Measurements from ENCODE around the gene CPTP. TPM values are rescaled to one million over a fixed set of nuclear protein-coding genes. Genes with fewer than 3 reads are reported as not detected.

CPTP gene
- total and polyA plus RNA-seq, 2 of the 13 experiments (the other 11 are each of a cell fraction or from before 2014, with no cell fraction given) = 5.5 to 9.3 TPM

DNA sequence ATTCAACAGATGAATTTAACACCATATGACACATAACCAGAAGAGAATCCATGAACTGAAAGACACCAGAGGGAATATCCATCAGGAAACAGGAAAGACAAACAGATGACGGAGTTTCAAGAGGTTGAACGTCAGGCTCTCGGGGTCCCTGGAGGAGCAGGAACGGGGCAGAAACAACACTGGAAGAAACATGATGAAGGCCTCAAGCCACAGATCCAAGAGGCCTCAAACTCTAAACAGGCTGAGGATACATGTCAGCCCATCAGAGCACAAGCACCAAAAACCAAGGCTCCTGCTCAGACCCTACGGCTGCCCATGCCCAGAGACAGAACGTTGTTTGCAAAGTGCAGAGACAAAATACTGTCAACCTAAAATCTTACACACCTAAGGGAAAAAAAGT, 7.2 kb upstream of the CPTP start (continued):
- TF ChIP-seq ZNF282 (IDR thresholded peaks at IDR 0.05; ENCODE audit: partially characterized antibody) = no peak
- no peak for TF ChIP-seq KLF12 (CRISPR knock-in tag; IDR thresholded peaks at IDR 0.05; ENCODE audit: borderline replicate concordance)

DNA sequence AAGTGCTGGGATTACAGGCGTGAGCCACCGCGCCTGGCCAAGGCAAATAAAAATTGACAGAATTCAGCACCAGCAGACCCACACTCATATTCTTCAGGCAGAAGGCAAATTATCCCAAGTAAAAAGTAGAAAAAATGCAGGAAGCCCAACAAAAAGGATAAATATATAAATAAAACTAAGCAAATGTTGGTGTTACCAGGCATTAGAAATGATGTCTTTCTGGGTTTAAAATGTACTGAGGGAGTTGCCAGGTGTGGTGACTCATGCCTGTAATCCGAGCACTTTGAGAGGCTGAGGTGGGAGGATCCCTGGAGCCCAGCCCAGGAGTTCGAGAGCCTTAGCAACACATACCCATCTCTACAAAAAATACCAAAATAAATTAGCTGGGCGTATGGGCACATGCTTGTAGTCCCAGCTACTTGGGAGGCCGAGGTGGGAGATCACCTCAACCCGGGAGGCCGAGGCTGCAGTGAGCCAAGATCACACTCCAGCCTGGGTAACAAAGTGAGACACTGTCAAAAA, 6.4 kb upstream of the CPTP start:
- peaks cover 30% of the 10 kb centered on the region for H3K79me2 ChIP-seq (ENCODE audit: insufficient read depth, low read length)
- ATAC-seq = no peak

More for the DNA sequence above, 6.4 kb upstream of the CPTP start:
- 87% methylated on average over 9 of the region's 9 CpGs for WGBS (ENCODE audit: low lambda C conversion rate)
- CTCF ChIA-PET (ENCODE audit: low intra/inter-chr PET ratio, low total read pairs) = no interaction called here
- BruUV-seq (replicated peaks) = no TSS peak
- intact Hi-C loops (cut with micrococcal nuclease; ENCODE audit: unreplicated experiment) = no loop called here
- no peaks in the 10 kb centered on the region for H3K27me3 ChIP-seq (ENCODE audit: control insufficient read depth in 1 of 2, insufficient read depth in 2 of 2, low read length in 2 of 2)
- H3K4me3 ChIP-seq (replicated peaks in 1 of 3; ENCODE audit: insufficient read depth in 1 of 3, low read depth in 2 of 3, low read length in 3 of 3) = no peak overlapping the region
- no peak overlapping the region for H3K9ac ChIP-seq (ENCODE audit: insufficient read depth, low read depth, low read length)
- H3K27ac ChIP-seq (ENCODE audit: extremely low read length, insufficient read depth, low read length) = no peak overlapping the region
- H3K36me3 ChIP-seq (replicated peaks in 1 of 2; ENCODE audit: control insufficient read depth in 1 of 2, insufficient read depth in 2 of 2, low read length in 2 of 2) = peaks cover 17 to 50% of the 10 kb centered on the region in 2 experiments; a peak in 4 of 5 replicates
- in situ Hi-C loops (cut with HindIII; ENCODE audit: extremely low pct_ligation_motif_present, low pct_unique_long_range_greater_than_20kb) = no loop called here
- no peak for FAIRE-seq
- DNase-seq (ENCODE audit: low spot score) = peak; percentile 31
- peaks cover 10% of the 10 kb centered on the region; the same call in 1 of the 2 replicates for H4K20me1 ChIP-seq (ENCODE audit: insufficient read depth, low read length)
- POLR2A ChIA-PET = interaction anchor here (1.7 kb wide), 1 partner anchor 13 kb away, joined by 3 read pairs; no protein-coding TSS in a partner anchor
- no peak overlapping the region for H3K4me2 ChIP-seq (ENCODE audit: low read depth, low read length)
- H3K9me3 ChIP-seq (ENCODE audit: low read length) = no peaks in the 10 kb centered on the region
- H3K4me1 ChIP-seq (ENCODE audit: insufficient read depth, low read length) = peaks cover 12% of the 10 kb centered on the region
- no peak overlapping the region for H2AFZ ChIP-seq (ENCODE audit: low read length)
- TF ChIP-seq, protein P1, sequence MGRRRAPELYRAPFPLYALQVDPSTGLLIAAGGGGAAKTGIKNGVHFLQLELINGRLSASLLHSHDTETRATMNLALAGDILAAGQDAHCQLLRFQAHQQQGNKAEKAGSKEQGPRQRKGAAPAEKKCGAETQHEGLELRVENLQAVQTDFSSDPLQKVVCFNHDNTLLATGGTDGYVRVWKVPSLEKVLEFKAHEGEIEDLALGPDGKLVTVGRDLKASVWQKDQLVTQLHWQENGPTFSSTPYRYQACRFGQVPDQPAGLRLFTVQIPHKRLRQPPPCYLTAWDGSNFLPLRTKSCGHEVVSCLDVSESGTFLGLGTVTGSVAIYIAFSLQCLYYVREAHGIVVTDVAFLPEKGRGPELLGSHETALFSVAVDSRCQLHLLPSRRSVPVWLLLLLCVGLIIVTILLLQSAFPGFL (CRISPR knock-in tag; IDR thresholded peaks at IDR 0.05) = no peak
- TF ChIP-seq FOSL2 (CRISPR knock-in tag; IDR thresholded peaks at IDR 0.05) = peak; percentile 86
- no peak for TF ChIP-seq BRD4 (CRISPR knock-in tag; IDR thresholded peaks at IDR 0.05)
- TF ChIP-seq, protein P2, sequence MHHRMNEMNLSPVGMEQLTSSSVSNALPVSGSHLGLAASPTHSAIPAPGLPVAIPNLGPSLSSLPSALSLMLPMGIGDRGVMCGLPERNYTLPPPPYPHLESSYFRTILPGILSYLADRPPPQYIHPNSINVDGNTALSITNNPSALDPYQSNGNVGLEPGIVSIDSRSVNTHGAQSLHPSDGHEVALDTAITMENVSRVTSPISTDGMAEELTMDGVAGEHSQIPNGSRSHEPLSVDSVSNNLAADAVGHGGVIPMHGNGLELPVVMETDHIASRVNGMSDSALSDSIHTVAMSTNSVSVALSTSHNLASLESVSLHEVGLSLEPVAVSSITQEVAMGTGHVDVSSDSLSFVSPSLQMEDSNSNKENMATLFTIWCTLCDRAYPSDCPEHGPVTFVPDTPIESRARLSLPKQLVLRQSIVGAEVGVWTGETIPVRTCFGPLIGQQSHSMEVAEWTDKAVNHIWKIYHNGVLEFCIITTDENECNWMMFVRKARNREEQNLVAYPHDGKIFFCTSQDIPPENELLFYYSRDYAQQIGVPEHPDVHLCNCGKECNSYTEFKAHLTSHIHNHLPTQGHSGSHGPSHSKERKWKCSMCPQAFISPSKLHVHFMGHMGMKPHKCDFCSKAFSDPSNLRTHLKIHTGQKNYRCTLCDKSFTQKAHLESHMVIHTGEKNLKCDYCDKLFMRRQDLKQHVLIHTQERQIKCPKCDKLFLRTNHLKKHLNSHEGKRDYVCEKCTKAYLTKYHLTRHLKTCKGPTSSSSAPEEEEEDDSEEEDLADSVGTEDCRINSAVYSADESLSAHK (CRISPR knock-in tag; IDR thresholded peaks at IDR 0.05; ENCODE audit: borderline replicate concordance) = no peak
- TF ChIP-seq SIX4 (CRISPR knock-in tag; IDR thresholded peaks at IDR 0.05) = 0 out of 2 replicates have a peak, but pooled peaks have one; percentile 40
